ENCODE data around the gene DHRS7C.

DNA sequence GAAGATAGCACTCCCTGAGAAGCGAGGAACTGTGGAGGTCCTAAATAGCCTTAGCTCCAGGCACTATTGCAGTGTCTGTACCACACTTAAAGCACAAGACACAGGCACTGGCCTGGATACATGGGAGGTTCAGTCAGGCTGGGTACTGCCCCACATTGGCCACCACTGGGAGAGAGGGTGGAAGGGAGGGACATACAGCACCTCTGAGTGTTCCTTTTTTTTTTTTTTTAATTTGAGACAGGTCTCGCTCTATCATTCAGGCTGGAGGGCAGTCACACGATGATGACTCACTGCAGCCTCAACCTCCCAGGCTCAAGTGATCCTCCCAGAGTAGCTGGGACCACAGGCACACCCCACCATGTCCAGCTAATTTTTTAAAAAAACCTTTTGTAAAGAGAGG, 29.1 kb upstream of the DHRS7C start:
- TF ChIP-seq, protein P1, sequence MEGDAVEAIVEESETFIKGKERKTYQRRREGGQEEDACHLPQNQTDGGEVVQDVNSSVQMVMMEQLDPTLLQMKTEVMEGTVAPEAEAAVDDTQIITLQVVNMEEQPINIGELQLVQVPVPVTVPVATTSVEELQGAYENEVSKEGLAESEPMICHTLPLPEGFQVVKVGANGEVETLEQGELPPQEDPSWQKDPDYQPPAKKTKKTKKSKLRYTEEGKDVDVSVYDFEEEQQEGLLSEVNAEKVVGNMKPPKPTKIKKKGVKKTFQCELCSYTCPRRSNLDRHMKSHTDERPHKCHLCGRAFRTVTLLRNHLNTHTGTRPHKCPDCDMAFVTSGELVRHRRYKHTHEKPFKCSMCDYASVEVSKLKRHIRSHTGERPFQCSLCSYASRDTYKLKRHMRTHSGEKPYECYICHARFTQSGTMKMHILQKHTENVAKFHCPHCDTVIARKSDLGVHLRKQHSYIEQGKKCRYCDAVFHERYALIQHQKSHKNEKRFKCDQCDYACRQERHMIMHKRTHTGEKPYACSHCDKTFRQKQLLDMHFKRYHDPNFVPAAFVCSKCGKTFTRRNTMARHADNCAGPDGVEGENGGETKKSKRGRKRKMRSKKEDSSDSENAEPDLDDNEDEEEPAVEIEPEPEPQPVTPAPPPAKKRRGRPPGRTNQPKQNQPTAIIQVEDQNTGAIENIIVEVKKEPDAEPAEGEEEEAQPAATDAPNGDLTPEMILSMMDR (IDR thresholded peaks at IDR 0.05): no peak
- TF ChIP-seq EZH2 (IDR thresholded peaks at IDR 0.05): no peak
